SU-DHL-6 (cell line): ENCODE data around the gene APEX1.

Experiments used
- EZH2phosphoT487 ChIP-seq: fragments of 200-600 bp; sonication (generic), shearing (Covaris generic); conservative IDR thresholded peaks from 2 replicates; pipeline ENCODE4 v1.6.1; 2018; ENCODE audit warnings: mild to moderate bottlenecking, antibody characterized with exemption, low read length, moderate library complexity, mixed read lengths
- TF ChIP-seq, protein P1 (sequence below): fragments of 200-600 bp; sonication (generic); IDR thresholded peaks from one replicate; pipeline ENCODE4 v1.5.1; 2017; ENCODE audit warnings: antibody characterized with exemption, mild to moderate bottlenecking, low read length, moderate library complexity; ENCODE audit not compliant: insufficient read depth, poor library complexity, severe bottlenecking

DNA sequence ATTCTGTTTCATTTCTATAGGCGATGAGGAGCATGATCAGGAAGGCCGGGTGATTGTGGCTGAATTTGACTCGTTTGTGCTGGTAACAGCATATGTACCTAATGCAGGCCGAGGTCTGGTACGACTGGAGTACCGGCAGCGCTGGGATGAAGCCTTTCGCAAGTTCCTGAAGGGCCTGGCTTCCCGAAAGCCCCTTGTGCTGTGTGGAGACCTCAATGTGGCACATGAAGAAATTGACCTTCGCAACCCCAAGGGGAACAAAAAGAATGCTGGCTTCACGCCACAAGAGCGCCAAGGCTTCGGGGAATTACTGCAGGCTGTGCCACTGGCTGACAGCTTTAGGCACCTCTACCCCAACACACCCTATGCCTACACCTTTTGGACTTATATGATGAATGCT, 1.9 kb downstream of the APEX1 start:
- TF ChIP-seq, protein P1, sequence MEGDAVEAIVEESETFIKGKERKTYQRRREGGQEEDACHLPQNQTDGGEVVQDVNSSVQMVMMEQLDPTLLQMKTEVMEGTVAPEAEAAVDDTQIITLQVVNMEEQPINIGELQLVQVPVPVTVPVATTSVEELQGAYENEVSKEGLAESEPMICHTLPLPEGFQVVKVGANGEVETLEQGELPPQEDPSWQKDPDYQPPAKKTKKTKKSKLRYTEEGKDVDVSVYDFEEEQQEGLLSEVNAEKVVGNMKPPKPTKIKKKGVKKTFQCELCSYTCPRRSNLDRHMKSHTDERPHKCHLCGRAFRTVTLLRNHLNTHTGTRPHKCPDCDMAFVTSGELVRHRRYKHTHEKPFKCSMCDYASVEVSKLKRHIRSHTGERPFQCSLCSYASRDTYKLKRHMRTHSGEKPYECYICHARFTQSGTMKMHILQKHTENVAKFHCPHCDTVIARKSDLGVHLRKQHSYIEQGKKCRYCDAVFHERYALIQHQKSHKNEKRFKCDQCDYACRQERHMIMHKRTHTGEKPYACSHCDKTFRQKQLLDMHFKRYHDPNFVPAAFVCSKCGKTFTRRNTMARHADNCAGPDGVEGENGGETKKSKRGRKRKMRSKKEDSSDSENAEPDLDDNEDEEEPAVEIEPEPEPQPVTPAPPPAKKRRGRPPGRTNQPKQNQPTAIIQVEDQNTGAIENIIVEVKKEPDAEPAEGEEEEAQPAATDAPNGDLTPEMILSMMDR = no peak
- TF ChIP-seq EZH2phosphoT487 = no peak
